HG03442 (cell line): ENCODE results near the gene FAM222A.
"Not testable (repeated sequence)": the region's sequence is repeated elsewhere in the genome, so short reads cannot be mapped to it uniquely, and the experiment has no call there.

Experiments
- ATAC-seq: cut with Tn5 transposase; IDR thresholded peaks from one replicate; pipeline ENCODE4 v1.9.1; 2021; ENCODE audit warnings: mild to moderate bottlenecking, moderate library complexity; ENCODE audit not compliant: unreplicated experiment

The FAM222A gene

DNA sequence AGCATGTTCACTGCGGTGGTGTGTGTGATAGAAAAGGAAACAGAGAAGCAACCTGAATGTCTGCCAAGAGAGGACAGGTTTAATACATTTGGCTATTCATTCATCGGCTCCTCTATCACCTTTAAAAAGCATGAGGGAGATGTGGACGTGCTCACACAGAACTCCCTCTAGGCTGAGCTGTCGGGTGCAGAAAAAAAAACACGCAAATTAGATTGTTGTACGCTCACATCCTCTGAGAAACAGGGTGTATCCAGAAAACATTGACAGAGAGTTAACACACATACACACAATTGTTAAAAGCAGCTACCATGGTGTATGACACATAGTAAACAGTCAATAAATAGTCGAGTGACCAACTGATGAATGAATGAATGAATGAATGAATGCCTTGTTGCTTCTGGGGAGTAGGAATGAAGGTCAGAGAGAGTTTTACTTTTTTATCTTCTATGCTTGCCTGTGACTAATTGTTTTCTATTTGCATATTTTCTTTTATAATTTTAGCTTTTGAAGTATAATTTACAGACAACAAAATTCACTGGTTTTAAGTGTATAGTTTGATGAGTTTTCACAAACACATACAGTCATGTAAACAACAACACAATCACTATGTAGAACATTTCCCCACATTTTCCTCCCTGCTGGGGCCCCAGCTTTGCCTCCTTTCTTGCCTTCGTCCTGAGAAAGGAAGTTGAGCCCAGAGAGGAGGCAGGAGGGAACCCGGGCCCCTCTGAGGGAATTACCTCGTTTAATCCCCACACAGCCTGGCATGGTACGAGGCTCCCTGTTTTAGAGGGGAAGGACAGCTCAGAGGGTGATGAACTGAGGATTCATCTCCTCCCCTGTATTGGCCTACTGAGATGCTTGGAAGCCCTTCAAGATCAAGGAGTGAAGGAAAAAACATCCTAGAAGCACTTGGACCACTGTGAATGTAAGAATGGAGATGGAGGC, 19.7 kb upstream of the FAM222A start:
- no peak for ATAC-seq

DNA sequence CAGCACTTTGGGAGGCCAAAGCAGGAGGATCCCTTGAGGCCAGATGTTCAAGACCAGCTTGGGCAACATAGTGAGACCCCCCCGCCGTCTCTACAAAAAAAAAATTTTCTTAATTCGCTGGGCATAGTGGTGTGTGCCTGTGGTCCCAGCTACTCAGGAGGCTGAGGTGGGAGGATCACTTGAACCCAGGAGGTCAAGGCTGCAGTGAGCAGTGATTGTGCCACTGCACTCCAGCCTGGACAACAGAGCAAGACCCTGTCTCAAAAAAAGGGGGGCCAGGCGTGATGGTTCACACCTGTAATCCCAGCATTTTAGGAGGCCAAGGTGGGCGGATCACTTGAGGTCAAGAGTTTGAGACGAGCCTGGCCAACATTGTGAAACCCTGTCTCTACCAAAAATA, 19.0 kb upstream of the FAM222A start:
- not testable (repeated sequence) for ATAC-seq

DNA sequence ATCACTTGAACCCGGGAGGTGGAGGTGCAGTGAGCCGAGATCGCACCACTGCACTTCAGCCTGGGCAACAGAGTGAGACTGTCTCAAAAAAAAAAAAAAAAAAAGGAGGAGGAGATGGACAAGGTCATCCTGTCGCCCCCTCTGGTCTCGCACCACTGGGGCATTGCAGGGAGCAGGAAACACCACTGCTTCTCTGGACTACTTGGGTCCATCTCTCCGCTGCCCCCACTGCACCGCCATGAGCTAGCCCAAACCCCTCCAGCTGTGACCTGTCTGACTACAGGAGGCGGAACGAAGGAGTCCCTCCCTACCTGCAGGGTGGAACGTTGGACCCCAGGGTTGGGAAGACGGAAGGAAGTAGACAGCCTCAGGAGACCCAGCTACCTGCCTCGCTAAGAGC, 18.2 kb upstream of the FAM222A start:
- ATAC-seq = no peak

DNA sequence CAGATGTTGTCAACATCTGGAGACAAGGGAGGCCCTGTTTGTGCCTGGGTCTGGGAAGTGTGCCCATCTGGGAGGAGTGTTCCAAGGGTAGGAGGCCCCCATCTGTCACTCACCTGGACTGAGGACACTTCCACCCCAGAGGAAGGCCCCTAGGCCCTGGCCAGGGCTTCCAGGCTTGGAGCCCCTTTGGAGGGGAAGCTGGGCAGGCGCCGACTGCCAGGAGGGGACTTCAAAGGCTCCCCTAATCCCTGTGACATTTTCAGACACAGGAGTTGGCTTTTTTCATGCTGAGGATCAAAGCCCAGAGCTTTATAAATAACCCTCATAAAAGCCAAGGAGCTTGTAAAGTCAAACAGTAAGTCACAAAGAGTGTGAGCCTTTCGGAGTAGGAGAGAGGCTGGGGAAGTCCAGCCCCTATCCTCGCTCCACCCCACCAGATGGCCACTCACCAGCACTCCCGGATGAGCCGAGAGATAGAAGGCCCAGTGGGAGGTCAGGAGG, 17.6 kb upstream of the FAM222A start:
- ATAC-seq = no peak

DNA sequence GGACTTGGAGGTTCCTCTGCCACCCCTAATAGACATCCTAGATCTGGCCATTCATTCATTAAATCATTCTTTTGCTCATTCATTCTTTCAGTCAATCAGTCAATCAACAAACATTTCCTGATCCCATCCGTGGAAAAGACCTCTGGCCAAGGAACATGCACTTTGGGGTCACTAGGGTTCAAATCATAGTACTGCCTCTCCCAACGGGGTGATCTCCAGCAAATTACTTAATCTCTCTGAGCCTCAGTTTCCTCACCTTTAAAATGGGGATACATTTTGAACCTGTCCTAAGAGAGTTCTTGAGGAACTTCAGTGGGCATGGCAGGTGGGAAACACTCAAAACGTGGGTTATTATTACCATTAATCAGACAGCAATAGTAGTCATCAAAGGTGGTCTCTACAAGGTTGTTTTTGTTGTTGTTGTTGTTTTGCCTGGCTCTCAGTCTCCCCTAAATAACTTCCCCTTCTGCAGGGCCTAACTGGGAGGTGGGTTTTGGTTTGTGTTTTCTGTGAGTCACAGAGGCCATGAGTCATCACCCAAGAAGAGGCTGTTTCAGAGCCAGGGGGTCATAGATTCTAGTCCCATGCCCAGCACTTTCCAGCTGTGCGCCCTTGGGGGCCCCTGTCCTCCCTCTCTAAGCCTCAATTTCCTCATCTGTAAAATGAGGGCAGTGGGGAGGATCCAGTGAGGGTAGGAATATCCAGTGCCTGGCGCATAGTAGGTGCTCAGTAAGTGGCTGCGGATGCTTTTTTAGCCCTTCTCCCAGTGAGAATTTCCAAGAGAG, 16.9 kb upstream of the FAM222A start:
- ATAC-seq = no peak

DNA sequence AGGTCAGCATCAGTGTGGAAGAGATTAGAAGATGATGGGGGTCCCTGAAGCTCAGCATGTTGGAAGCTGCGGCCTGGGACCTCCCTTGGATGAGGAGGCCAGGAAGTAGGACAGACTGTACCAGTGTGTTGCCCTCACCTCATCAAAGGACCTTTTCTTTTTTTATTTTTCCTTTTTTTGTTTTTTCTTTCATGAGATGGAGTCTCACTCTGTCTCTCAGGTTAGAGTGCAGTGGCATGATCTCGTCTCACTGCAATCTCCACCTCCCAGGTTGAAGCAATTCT, 16.4 kb upstream of the FAM222A start:
- no peak for ATAC-seq

DNA sequence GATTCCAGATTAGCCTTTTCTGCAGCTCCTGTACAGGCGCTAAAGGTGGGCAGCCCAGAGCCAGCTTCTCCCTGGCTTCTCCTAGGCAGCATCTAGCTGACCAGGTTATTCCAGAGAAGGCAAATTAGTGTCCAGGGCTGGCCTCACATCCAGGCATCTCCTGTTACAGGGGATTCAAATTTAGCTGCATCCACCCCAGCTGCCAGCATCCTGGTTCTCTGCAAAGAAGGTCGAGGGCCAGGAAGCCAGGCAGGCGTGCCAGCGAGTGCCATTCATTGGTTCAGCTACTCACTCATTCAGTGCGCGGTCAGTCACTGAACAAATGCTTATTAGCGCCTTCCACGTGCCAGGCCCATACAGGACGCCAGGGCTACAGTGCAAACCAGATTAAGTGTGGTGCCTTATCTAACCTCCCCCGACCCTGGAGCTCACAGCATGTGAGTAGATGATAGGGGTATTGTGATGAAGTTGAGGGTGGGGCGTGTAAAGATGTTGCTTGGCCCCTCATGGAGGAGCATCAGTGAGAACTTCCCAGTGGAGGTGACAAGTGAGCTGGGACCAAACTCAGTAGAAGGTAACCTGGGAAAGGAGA, 15.7 kb upstream of the FAM222A start:
- ATAC-seq = no peak

DNA sequence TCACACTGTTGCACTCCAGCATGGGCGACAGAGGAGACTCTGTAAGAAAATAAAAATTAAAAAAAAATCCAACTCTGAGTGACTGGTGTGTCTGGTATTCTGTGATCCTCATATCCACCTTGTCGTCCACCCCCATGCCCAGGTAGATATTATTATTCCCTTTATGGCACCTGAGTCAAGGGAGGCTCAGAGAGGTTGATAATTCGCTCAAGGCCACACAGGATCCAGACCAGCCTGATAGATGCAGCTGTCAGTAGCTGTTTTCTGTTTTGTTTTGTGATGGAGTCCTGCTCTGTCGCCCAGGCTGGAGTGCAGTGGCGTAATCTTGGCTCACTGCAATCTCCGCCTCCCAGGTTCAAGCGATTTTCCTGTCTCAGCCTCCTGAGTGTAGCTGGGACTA, 14.8 kb upstream of the FAM222A start:
- ATAC-seq = no peak

DNA sequence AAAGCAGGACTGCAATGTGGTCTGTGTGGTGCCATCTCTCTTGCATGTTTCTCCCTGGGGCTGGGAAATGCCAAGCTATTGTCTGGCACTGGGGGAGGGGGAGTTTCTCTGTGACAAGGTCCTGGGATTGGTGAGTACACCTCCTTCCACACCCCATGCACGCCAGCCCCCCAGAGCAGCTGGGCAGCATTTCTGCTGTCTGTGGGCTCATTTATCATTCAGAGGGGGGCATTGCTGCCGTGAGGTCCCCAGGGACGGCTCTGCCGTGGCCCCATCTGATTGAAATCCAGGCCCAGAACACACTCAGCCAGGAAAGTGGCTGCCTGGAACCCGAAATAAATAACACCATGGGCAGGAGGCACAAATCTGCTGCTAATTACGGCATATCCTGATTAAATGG, 12.6 kb upstream of the FAM222A start:
- no peak for ATAC-seq

DNA sequence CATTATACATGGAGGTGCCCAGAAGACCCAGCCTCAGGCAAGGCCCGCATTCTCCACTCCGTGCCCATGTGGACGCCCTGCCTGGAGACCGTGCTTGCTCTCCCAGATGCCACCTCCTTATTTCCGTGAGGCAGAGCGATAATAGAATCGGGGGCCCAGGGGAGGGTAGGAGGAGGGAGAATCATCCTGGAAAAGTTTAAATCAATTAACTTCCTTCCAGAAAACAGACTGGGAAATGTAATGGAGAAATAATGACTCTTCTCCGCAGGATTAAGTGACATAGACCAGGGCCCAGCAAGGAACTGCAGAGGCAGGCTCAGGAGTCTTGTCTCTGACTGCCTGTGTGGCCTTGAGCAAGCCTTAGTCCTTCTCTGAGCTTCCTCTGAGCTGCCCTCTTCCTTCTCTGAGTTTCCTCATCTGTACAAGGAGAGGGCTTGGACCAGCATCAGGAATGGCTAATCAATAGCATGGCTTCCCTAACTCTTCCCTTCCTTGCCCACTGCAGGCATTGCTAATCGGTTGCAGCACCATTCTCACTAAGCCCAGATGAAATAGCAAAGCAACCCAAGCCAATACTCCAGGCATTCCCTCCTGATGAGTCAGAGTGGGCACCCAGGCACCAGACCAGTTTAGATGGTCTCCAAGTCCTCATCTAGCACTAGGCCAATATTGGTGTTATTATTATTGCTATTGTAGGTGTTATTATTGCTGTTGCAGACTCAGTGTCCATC, 11.3 kb upstream of the FAM222A start:
- ATAC-seq = no peak

DNA sequence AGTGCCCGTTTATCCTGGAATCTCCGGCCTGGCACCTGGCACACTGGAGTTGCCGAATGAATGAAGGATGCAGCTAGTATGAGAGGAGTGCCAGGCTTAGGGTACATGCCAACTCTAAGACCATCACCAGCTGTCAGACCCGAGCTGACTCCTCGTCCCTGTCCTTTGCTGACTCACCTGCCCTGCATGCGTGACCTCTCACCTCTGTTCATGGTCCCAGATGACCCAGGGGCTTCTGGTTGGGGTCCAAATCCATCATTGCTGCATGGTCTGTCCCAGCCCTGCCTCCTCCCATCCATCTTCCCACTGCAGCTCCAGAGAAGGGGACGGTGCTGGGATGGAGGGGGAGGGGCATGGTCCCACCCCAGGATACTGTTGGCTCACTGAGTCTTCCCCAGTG, 9.9 kb upstream of the FAM222A start:
- no peak for ATAC-seq

DNA sequence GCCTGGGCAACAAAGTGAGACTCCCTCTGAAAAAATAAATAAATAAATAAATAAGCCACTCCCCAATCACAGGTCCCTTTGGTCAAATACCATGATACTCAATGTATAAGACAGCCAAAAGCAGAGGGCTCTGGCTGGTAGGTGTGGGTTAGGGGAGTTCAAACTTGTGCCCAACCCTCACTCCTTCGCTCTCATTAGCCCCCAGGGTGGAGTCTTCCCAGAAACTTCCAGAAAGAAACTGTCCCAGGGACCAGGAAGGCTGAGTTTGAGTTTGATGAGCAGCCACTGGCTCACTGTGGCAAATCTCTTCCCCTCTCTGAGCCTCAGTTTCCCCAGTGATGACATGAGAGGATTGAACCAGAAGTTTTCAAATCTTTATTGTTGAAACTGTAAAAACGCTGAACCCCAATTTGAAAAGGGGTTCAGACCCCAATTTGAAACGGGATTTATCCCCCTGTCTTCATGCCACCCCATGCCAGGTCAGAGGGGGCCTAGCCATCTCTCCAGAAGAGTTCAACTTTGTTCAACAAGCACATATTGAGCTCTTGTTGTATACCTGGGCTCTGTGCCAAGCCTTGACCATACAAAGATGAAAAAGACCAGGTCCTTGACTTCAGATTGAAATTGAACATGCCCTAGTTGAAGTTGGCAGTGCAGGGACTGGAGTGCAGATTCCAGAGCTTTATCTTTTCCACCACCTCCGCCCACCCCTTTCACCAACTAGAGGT, 9.1 kb upstream of the FAM222A start:
- ATAC-seq = no peak

DNA sequence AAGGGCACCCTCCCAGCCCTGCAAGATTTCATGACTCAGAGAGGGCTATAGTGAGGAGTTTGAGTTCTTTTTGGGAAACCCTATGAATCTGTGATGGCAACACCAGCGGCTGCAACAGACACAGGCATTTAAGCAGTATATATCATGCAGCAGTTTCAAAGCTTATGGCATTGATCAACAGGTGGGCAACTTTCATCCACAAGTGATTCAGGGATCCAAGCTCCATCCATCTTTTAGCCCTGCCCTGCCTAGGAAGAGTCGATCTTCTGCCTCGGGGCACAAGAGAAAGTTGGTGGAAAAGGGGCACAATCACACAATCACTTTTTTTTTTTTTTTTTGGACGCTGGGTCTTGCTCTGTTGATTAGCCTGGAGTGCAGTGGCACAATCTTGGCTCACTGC, 8.3 kb upstream of the FAM222A start:
- ATAC-seq = no peak

DNA sequence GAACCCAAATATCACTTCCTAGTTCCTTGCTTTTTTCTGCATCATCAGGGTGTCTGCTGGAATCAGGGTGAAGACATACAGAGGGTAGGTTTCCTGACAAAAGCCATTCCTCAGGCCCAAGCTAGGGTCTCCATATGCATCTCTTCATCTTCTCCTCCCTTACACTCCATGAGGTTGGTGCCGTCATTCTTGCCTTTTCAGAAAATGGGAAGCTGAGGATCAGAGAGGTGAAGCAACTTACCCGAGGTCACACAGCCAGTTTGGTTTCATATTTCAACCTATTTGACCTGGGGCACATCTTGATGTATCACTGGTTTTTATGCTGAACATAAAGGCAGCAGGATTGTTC, 7.3 kb upstream of the FAM222A start:
- no peak for ATAC-seq

DNA sequence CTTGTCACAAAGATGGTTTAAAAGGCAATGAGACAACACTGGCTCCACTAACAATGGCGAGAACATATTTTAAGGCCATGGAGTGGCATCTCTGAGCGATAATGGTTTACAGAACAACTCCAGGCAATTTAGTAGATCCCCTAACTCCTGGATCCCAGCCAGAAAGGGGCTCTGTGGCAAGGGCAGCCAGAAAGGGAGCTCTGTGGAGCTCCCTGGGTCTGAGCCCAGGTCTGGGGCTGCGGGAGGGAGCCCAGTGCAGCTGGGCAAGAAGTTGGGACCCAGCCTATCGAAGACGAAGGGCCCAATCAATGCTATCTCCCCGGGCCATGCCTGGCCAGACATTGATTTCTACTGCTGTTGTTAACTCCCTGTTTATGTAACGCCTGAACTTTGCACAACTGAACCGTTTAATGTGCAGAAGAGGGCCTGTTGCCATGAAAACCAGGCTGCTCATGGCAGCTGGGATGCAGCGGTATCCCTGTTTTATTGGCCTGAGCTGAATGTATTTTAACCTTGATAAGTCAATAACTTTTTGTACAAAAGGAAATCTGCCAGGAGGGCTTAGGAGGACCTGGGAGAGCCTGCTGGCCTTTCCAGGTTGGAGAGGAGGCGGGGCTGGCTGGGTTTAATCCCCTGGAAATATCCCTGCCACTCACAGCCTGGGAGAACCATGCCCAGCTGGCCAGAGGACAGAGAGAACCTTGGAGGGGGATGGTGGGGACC, 6.7 kb upstream of the FAM222A start:
- no peak for ATAC-seq

DNA sequence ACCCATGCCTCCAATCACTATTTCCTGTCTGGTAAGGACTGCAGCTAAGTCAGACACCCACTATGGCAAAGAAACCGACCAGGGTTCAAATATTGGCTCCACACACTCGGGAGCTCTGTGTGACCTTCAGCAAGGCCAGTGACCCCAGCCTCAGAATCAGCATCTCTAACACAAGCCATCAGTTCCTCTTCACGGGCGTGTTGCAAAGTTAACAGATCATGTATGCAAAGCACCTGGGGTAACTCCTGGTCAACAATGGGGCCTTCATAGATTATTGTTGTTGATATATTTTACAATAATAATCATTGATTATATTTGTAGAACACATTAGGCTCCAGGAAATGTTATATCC, 6.2 kb upstream of the FAM222A start:
- no peak for ATAC-seq

DNA sequence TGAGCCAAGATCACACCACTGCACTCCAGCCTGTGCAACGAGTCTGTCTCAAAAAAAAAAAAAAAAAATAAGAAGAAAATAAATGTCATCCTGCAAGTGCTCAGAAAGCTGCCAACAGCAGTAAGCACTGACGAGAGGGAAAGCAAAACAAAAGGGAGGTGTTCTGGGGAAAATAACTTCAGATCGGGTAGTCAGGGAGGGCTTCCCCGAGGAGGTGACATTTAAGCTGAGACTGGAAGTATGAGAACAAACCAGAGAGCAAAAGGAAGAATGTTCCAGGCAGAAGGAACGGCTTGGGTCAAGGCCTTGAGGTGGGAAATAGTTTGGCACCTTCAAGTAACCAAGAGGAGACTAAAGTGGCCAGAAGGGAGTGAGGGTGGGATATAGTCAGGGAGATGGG, 4.7 kb upstream of the FAM222A start:
- ATAC-seq = no peak

DNA sequence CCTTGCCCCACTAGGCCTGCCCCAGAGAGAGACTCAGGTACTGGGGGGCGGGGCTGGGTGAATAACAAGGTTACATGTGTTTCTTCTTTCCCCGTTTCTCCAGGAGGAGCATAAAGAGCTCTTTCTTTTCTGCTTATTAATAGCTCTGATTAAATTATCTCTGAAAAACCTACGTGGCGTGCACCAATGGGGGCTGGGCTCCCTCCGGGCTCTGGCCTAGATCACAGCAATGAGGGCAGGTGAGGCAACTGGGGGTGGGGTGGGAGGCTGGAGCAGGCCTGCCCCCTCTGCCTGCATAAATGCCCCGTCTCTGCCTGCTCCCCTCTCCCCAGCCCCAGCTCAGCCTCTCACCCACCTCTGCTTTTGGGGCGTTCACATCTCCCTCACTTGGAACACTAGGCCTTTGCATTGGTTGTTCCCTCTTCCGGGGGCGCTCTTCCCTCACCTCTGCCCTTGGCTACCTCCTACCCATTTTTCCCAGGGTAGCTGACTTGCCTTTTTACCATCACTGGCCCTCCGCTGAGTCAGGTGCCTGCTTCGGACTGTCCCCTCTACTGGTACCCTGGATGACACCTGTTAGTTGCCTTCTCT, 4.1 kb upstream of the FAM222A start:
- ATAC-seq = no peak

DNA sequence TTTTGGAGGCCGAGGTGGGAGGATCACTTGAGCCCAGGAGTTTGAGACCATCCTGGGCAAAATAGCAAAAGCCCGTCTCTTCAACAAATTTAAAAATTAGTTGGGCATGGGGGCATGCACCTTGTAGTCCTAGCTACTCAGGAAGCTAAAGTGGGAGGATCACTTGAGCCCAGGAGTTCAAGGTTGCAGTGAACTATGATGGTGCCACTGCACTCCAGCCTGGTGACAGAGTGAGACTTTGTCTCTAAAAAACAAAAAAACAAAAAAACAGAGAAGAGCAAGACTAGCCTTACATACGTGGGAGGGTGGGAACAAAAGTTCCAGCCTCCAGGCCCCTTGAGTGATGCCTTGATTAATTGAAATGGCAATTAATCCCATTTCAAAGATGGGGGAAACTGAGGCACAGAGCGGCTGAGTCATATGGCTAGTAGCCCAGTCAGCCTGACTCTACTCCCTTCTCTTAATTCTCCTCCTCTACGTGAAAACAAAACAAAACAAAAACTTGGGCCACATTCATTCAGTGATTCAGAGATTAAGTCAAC, 3.3 kb upstream of the FAM222A start:
- no peak for ATAC-seq
